Hematopoietic multipotent progenitor cell treated with erythropoietin and hydrocortisone succinate and interleukin-3 and kit ligand, for 15 days (in vitro differentiated cells): ENCODE results near the gene ACP3.

Experiments used
- DNase-seq: peaks from one replicate; pipeline ENCODE4 v3.0.0-alpha.2; 2015; ENCODE audit warnings: low spot score

ACP3 gene

GRCh38 chr3:132406587-132406986 lies 89.4 kb downstream of the ACP3 start:
- DNase-seq: no peak

DNA sequence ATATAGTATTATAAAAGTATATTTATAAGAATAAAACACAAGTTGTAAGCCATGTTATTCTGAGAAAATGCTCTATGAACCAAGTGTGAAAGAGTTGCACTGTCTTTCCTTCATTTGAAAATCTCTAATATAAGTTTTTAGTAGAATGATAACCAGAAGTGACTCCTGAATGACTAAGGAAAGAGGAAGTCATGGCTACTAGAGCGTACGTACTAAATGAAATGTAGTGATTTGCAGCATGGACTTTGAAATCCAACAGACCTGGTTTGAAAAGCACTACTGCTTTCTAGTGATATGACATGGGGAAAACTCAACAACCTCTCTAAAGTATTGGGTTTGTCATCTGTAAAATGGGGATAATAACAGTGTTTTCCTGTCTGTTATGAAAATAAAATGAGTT lies 89.8 kb downstream of the ACP3 start:
- DNase-seq: no peak
